GM19455 (cell line): ENCODE results near the gene OSBPL7.

Experiments used
- ATAC-seq: cut with Tn5 transposase; IDR thresholded peaks from one replicate; pipeline ENCODE4 v1.9.1; 2021; ENCODE audit not compliant: unreplicated experiment

The OSBPL7 gene

GRCh38 chr17:47821424-47822391, at the start of gene OSBPL7:
TSS of gene OSBPL7 (minus strand) at chr17:47821794. CDS start at chr17:47820278, 1,516 bp downstream.
- peak; percentile 75 for ATAC-seq

GRCh38 chr17:47871048-47871447, 49.5 kb upstream of the OSBPL7 start:
- no peak for ATAC-seq

GRCh38 chr17:47870056-47870455, 48.5 kb upstream of the OSBPL7 start:
- ATAC-seq = no peak

GRCh38 chr17:47869114-47869513, 47.5 kb upstream of the OSBPL7 start:
- no peak for ATAC-seq

- ATAC-seq = no peak
Measured at GRCh38 chr17:47867813-47868533, 46.4 kb upstream of the OSBPL7 start.

GRCh38 chr17:47866941-47867340, 45.3 kb upstream of the OSBPL7 start:
- no peak for ATAC-seq

GRCh38 chr17:47864791-47865216, 43.2 kb upstream of the OSBPL7 start:
- ATAC-seq = no peak

GRCh38 chr17:47862621-47863440, 41.2 kb upstream of the OSBPL7 start:
- no peak for ATAC-seq

- no peak for ATAC-seq
Measured at GRCh38 chr17:47860386-47860785, 38.8 kb upstream of the OSBPL7 start.

GRCh38 chr17:47857551-47858455, 36.2 kb upstream of the OSBPL7 start:
- no peak for ATAC-seq

GRCh38 chr17:47856830-47857229, 35.2 kb upstream of the OSBPL7 start:
- no peak for ATAC-seq

- ATAC-seq = no peak
Measured at GRCh38 chr17:47855737-47856136, 34.1 kb upstream of the OSBPL7 start.

GRCh38 chr17:47853616-47854015, 32.0 kb upstream of the OSBPL7 start:
- no peak for ATAC-seq

GRCh38 chr17:47852113-47852949, 30.7 kb upstream of the OSBPL7 start:
- no peak for ATAC-seq

- ATAC-seq = no peak
Measured at GRCh38 chr17:47851764-47852112, 30.1 kb upstream of the OSBPL7 start.

- no peak for ATAC-seq
Measured at GRCh38 chr17:47850692-47851573, 29.3 kb upstream of the OSBPL7 start, which contains the start of gene SP6. TSS of gene SP6 (minus strand) at chr17:47851163. CDS start at chr17:47848429, 2,734 bp downstream.

- ATAC-seq = no peak
Measured at GRCh38 chr17:47850373-47850691, 28.7 kb upstream of the OSBPL7 start.

- no peak for ATAC-seq
Measured at GRCh38 chr17:47848198-47848513, 26.6 kb upstream of the OSBPL7 start.
